SH-SY5Y (cell line): ENCODE results near the gene SND1.

Experiments
- GATA2 ChIP-seq: IDR thresholded peaks from 2 replicates; pipeline ENCODE4 v1.6.1; 2011; ENCODE audit warnings: mild to moderate bottlenecking, low read depth, low read length
- GATA3 ChIP-seq: IDR thresholded peaks from 2 replicates; pipeline ENCODE4 v1.6.1; 2011; ENCODE audit warnings: low read depth, mild to moderate bottlenecking, low read length, moderate library complexity

The SND1 gene

DNA sequence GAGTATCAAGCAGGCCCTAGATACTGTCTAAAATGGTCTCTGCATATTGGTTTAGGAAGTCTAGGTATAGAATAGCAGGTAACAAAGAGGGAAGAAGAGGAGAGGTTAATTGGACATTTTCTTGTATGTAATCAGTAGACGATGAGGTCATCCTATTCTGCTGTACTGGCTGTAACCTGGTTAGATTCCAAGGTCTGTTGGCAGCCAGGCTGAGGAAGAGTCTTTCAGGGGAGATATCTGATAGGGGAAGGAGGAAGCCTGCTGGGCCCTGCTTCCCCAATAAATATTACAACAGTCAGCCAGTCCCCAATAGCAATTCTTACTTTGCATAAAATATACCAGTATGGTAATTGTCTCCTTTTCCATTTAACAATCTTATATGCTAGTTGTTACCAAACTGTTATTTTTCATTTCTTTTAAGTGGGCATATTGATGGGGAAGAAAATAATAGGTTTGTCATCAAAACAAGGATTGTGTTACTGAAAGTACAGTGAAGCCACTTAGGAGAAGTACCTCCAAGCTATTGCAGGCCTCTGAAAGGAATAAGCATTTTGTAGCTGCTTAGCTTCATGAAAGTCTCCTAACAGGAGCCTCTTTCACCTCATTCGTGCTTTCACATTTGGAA lies 192.8 kb downstream of the SND1 start:
- TF ChIP-seq GATA3 = no peak
- no peak for TF ChIP-seq GATA2

DNA sequence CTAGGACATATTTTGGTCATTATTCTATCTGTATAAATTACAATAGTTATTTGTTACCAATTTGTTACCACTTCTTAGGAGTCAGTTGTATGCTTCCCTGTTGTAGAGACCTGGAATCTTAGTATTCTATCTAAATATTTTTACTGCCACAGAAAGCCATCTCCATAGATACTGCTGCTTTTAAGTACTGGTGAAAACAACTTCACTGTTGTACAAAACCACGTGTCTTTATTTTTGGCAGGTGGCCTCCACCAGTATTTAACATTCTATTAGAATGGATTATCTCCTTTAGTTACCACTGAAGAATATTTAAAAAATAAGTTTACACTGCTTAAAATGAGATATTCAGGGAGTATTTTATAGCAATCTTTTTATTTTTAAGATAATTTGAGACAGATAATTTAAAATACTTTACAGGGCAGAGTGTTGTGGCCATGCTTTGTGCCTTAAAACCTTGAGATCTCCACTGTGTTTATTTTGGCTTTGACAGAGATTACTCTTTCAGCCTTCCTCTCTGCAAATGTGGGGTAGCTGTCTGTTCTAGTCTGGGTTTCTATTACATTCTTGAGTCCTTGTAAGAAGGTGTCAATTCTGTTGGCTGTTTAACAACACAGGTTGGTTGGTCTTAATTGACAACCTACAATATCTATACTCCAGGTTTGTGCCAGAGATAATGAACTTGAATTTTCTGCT lies 193.7 kb downstream of the SND1 start:
- TF ChIP-seq GATA3 = no peak
- no peak for TF ChIP-seq GATA2

DNA sequence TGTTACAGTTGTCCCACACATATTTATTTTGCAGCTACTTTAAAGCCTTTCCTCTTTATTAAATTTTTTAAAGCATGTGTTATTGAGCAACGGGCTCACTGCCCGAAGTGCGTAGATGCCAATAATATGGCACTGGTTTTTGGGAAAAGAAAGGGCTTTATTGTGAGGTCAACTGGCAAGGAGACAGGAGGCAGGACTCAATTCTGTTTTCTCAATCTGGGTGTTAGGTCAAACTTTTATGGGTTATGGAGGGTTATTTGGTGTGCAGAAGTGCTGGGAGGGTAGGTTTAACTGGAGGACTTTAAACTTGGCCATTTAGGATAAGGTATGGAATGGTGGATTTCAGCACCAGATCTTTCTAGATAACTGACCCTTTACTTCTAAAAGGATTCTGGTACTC lies 195.6 kb downstream of the SND1 start:
- no peak for TF ChIP-seq GATA2
- no peak for TF ChIP-seq GATA3

DNA sequence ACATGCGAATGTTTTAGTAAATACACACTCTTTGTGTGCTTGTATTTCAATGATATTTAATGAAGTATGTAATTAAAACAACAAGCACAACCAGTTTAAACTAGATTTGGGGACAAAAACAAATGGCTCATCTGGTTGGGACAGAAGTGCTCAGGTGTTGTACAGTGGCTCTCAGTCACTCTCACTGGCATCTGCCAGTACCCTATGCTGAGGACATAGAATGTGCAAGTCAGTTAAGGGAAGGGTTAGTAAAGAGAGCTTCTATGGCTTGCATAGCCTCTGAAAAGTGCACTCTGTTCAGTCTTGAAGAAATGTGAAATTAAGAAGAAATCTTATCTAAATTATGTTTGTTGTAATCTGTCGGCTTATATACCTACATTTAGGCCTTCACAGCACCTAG lies 196.2 kb downstream of the SND1 start:
- no peak for TF ChIP-seq GATA2
- TF ChIP-seq GATA3 = no peak

DNA sequence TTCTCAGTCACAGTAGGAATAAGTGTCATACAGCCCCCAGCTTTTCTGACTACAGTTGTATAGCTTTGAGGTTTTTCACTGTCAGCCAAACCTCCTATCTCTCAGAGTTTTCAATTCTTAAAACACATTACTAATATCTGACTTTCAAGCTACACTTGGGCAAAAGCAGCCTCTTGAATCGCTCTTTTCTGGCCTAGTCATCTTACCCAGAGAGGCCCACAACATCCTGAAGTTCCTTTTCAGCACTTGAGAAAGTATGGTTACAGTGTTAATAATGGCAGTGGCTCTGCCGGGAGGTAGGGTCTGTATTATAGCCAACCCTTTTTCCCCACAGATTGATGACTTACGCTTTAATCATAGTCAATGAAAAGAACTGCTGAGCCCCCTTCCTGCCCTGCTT lies 198.2 kb downstream of the SND1 start:
- no peak for TF ChIP-seq GATA2
- TF ChIP-seq GATA3 = no peak

DNA sequence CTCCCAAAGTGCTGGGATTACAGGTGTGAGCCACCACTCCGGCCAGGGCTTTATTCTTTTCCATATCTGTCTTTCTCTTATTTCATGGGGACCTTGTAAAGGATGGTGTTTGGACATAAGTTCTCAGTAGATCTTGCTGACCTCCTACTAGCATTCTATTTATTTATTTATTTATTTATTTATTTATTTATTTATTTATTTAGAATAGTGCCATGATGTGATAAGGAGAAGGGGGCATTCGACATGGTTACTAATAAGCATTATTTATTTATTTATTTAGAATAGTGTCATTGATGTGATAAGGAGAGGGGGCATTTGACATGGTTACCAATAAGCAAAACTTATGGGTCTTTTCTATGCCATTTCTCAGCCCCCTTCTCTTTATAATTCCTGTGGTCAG lies 202.4 kb downstream of the SND1 start:
- TF ChIP-seq GATA3 (no peak), GATA2 (no peak)

DNA sequence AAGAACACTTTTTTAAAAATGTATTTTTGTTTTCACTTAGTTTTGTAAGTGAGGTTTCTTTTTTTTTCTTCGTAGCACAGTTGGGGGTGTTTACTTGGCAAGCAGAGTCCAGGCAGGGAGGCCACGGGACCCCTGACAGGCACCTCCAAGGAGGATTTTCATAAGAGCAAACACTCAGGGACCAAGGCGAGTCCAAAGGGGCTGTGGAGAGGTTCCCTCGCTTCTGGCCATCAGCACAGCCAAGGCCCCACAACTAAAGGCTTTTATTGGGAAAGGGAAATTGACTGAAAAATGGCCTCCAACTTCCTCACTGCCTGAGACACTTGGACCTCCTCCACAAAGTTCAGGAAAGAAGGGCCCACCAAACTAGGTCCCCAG lies 205.5 kb downstream of the SND1 start:
- no peak for TF ChIP-seq GATA2
- TF ChIP-seq GATA3 = no peak

DNA sequence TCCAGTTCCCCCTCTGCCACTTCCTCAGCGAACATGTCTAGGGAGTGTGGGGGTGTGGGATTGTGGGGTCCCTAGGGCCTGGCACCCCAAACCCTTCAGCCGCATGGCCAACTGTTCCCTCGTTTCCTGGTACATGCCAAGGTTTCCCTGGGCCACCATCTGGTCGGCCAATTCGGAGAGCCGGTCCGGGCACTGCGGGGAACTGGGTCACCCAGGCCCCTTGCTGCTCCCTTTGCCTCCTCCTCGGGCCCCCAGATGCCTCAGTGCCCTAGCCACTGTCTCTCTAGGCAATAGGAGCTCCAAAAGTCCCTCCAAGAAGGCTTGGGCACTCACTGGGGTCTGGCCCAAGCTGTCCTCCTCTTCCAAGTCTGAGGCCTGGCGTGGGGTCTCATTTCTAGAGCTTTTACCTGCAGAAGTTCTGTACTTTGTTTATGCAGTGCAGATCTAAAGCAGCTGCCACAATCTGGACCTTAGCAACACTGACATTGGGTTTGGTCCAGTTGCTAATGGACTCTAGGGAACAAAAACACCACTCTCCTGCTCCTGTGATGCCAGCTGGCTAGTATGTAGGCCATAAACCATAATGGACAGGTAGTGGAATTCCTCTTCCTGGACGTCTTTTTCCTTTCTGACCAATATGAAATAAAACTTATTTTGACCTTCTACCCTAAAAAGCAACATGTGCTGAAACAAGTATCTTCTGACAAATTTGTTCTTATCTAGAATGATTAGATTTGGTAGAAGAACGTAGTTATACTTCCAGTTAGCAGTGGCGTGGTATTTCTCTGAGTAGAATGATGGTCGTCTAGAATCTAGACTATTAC lies 206.3 kb downstream of the SND1 start:
- TF ChIP-seq GATA2 = no peak
- TF ChIP-seq GATA3 = no peak

DNA sequence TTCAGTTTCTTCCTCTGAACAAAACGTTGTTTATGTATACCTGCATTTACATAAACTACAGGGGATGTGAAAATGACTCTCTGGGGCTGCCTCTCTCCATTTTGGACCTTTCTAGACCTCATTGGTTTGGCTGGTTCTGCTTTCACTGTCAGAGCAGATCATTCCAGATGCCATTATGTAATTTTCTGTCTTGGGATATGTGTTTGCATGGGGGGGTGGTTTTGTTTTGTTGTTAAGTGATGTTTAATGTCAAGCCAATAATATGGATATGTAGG lies 206.9 kb downstream of the SND1 start:
- TF ChIP-seq GATA3 = no peak
- TF ChIP-seq GATA2 = no peak

DNA sequence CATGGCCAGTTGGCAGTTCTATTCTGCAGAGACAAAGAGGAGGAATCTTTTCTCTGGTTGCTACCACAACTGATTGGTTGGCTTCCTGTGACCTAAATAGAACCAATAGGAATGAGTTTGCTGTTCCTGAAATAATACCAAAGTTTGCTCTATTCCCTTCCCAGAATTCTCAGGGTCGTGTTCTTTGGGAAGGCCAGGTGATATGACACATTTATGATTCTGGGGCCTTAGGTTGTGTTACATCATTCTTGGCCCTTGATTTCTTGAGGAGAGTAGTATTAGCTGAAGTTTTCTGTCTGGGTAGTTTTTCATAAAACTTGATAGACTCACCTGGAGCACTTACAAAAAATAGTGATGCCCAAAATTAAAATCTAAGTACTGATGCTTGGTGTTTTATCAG lies 207.3 kb downstream of the SND1 start:
- TF ChIP-seq GATA3 = no peak
- TF ChIP-seq GATA2 = no peak

DNA sequence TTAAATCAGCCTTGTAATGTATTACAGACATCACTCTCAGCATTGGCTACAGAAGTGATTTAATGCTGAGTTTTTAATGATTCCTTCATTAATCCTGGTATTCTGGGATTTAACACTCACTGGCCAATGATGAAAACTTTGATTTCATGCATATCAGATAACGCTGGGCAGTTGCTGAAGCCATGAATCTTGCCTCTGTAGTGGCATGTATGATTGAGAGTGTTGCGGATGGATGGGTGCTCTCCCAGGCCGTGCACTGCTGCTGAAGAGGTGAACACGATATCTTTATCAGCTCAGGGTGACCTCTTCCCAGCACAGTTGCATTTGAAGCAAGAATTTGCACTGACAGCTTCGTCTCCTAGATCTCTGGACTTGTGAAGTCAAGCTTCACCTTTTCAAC lies 210.5 kb downstream of the SND1 start:
- TF ChIP-seq GATA2 (no peak), GATA3 (no peak)

DNA sequence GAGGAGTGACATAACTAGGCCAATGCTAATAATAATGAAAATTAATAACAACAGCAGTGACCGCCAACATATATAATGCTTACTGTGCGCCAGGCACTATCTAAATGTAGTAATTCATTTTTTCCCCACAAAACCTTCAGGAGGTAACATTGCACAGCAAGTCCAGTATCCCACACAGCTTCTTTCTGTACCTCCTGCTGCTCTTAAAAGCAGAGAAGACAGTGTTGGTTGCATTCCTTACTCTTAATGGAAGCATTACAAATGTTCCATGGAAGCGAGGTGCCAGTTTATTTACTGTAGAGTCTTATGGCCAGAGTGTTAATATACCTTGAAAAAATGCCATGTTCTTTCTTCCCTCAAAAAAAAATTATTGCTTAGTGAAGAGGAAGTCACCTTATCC lies 211.1 kb downstream of the SND1 start:
- TF ChIP-seq GATA3 = no peak
- no peak for TF ChIP-seq GATA2

DNA sequence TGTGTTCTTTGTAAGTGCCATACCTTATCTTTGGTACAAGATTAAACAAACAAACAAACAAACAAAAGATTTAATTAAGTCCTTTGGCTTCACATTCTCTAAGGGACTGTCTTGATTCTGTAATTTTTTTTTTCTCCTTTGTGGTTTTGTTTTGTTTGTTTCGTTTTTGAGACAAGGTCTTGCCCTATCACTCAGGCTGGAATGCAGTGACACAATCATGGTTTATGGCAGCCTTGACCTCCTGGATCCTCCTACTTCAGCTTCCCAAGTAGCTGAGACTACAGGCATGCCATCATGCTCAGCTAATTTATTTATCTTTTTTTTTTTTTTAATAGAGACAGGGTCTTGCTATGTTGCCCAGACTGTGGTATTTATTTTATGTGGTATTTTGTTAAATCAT lies 213.5 kb downstream of the SND1 start:
- TF ChIP-seq GATA3 = no peak
- TF ChIP-seq GATA2 = no peak

DNA sequence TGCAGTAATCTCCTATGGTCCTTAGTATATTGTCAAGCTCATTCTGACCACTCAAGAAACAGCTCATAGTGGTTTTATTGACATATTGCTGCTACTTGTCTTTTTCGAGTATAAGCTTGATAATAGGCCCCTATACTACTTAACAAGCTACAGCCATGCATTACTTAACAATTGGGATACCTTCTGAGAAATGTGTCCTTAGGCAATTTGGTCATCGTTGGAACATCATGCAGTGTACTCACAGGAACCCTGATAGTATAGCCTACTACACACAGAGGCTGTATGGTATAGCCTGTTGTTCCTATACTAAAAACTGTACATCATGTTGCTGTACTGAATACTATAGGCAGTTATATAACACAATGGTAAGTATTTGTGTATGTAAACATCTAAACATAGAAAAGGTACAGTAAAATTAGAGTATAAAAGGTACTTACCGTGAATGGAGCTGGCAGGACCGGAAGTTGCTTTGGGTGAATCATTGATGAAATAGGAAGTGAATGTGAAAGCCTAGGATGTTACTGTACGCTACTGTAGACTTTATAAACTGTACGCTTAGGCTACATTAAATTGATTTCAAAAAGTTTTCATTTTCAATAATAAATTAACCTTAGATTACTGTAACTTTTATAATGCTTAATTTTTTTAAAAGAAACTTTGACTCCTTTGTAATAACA lies 218.4 kb downstream of the SND1 start:
- TF ChIP-seq GATA2 (no peak), GATA3 (no peak)
